Measurements from ENCODE around the gene CCSER2.

- no peak for TF ChIP-seq EZH2 (IDR thresholded peaks at IDR 0.05; ENCODE audit: borderline replicate concordance, low read depth, low read length, poor library complexity, severe bottlenecking)
- TF ChIP-seq CTCF (conservative IDR thresholded peaks at IDR 0.05; ENCODE audit: low read depth, low read length): no peak
Measured at GRCh38 chr10:84356928-84357327, 28.5 kb downstream of the CCSER2 start.

Measured in A673 (cell line).